Epithelial cell of esophagus (primary cell): ENCODE data around the gene KRTAP4-2.
"Not testable (repeated sequence)": the region's sequence is repeated elsewhere in the genome, so short reads cannot be mapped to it uniquely, and the experiment has no call there.

Experiments
- DNase-seq: peaks from one replicate; pipeline ENCODE4 v3.0.0; 2010; ENCODE audit warnings: low read depth
- H3K4me3 ChIP-seq: 2 replicates; pipeline ENCODE4 v1.5.1; 2011; ENCODE audit warnings: mild to moderate bottlenecking, low read length, control low read depth
- CTCF ChIP-seq: IDR thresholded peaks from 2 replicates; pipeline ENCODE4 v1.5.1; 2011; ENCODE audit warnings: low read depth, mild to moderate bottlenecking, low read length, control low read depth, inconsistent platforms; ENCODE audit not compliant: insufficient read depth; ENCODE audit errors: missing control alignments

The KRTAP4-2 gene

DNA sequence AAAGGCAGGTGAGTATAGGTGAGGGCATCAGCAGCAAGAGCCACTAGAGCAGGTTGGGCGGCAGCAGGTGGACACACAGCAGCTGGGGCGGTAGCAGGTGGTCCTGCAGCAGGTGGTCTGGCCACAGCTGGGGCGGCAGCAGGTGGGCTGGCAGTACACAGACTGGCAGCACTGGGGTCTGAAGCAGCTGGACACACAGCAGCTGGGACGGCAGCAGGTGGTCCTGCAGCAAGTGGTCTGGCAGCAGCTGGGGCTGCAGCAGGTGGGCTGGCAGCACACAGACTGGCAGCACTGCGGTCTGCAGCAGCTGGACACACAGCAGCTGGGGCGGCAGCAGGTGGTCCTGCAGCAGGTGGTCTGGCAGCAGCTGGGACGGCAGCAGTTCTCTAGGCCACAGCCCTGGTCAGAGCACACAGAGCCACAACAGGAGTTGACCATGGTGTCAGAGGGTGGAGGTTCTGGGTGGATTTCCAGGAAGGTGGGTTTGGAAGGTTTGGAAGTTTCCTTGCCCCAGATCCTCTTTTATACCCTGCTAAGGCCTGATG is at the start of gene KRTAP4-2:
Gene KRTAP4-2 (minus strand): TSS at position 495 of the 545 bp plus-strand sequence. CDS start 57 bp downstream, at position 438.
- no peak within 1 kb of the TSS for H3K4me3 ChIP-seq
- DNase-seq: no peak
- no peak for TF ChIP-seq CTCF

GRCh38 chr17:41226598-41227095 is 48.6 kb upstream of the KRTAP4-2 start, which contains the start of gene KRTAP9-2:
TSS of gene KRTAP9-2 (plus strand) at chr17:41226648. CDS start at chr17:41226655, 7 bp downstream.
- H3K4me3 ChIP-seq, DNase-seq: not testable (repeated sequence)

GRCh38 chr17:41226051-41226450 is 48.0 kb upstream of the KRTAP4-2 start:
- H3K4me3 ChIP-seq: no peak overlapping the region
- no peak for TF ChIP-seq CTCF
- DNase-seq: no peak

GRCh38 chr17:41223821-41224220 is 45.8 kb upstream of the KRTAP4-2 start:
- no peak overlapping the region for H3K4me3 ChIP-seq
- TF ChIP-seq CTCF: no peak
- no peak for DNase-seq

DNA sequence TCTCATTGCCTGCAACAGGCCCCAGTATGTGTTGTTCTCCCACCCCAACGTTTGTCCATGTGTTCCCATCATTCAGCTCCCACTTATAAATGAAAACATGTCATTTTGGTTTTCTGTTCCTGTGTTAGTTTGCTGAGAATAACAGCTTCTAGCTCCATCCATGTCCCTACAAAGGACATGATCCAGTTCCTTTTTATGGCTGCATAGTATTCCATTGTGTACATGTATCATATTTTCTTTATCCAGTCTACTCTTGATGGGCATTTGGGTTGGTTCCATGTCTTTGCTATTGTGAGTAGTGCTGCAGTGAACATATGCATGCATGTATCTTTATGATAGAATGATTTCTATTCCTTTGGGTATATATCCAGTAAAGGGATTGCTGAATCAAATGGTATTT is 37.7 kb upstream of the KRTAP4-2 start:
- TF ChIP-seq CTCF: no peak
- no peak for DNase-seq
- H3K4me3 ChIP-seq: no peak overlapping the region

GRCh38 chr17:41212524-41213169 is 34.6 kb upstream of the KRTAP4-2 start:
- no peak for TF ChIP-seq CTCF
- DNase-seq: no peak
- H3K4me3 ChIP-seq: no peak overlapping the region

DNA sequence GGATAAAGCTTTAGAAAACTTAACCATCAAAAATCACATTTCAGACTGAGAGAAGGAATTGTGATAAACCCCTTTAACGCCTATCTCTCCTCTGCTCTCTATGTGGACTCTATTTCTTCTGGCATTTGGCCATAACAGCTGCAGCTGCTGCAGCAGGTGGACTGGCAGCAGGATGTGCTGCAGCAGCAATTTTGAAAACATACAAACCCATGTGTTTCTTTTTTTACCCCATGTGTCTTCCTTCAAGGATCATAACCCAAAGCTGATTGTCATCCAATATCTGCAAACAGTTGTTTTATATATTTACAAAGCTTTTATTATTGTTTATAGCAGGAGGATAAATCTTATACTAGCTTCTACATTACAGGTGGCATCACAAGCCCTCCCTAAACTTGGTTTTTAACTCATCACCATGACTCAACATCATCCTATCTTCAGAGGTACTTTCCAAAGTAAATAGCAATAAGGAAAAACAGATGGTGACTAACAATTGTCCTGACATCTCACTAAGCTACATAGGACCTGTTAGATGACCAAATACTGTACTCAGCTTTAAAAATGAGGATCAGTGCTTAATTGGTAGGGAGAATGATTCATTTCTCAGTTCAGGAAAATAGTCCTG is 33.9 kb upstream of the KRTAP4-2 start:
- H3K4me3 ChIP-seq: no peak overlapping the region
- peak; percentile 80 for DNase-seq
- TF ChIP-seq CTCF: no peak
